Measurements from ENCODE around the gene CFAP92. TPM values are rescaled to one million over a fixed set of nuclear protein-coding genes. Genes with fewer than 3 reads are reported as not detected.

CFAP92 gene
- total and polyA plus RNA-seq, 8 donors, result 0.37 to 1.3 (median 0.46) TPM

DNA sequence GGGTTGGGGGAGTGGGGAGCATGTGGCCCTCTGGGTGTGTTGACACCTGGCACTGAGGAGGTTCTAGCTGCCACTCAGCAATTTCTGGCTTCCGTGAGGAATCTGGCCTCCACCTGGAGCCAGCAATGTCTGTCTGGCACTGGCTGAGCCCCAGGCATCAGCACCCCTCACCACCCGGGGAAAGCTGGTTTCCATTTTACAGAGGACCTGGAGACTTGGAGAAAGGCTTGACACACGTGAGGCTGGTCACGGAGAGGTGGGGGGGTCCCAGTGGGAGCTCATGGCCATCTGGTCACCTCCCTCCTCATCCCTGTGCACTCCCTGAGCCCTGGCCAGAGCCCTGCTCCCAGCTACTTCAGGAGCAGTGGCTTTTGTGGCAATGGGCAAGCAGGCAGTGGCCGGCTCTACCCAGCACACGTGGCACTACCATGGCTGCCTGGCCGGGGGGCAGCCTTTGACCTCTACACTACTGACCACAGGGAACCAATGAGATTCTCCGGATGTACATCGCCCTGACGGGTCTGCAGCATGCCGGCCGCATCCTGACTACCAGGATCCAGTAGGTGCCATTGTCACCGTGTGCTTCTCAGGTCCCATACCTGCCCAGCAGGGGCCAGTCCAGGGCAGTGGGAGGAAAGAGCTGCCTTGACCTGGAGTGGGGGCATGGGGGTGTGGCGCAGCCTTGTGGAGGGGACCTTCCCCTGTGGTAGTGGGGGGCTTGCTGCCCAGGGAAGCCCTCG lies 86.0 kb downstream of the CFAP92 start:
- Histone ChIP-seq H3K9me3 (no peaks in the 10 kb centered on the region), H3K27me3 (no peaks in the 10 kb centered on the region), H3K27ac (no peak overlapping the region), H3K4me3 (no peak overlapping the region), H3K36me3 (peaks cover under 1 to 68% (median 22%) of the 10 kb centered on the region in 3 donors), H3K4me1 (no peaks in the 10 kb centered on the region)
- intact Hi-C loops (cut with DNase I), result no loop called here
- FAIRE-seq, result no peak
- 92% methylated on average over 15 of the region's 15 CpGs for WGBS, 2 donors
- TF ChIP-seq, protein P1, sequence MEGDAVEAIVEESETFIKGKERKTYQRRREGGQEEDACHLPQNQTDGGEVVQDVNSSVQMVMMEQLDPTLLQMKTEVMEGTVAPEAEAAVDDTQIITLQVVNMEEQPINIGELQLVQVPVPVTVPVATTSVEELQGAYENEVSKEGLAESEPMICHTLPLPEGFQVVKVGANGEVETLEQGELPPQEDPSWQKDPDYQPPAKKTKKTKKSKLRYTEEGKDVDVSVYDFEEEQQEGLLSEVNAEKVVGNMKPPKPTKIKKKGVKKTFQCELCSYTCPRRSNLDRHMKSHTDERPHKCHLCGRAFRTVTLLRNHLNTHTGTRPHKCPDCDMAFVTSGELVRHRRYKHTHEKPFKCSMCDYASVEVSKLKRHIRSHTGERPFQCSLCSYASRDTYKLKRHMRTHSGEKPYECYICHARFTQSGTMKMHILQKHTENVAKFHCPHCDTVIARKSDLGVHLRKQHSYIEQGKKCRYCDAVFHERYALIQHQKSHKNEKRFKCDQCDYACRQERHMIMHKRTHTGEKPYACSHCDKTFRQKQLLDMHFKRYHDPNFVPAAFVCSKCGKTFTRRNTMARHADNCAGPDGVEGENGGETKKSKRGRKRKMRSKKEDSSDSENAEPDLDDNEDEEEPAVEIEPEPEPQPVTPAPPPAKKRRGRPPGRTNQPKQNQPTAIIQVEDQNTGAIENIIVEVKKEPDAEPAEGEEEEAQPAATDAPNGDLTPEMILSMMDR (IDR thresholded peaks at IDR 0.05), result no peak
- ATAC-seq, result no peak
- no peak for DNase-seq

GRCh38 chr3:128906804-128907525 lies 86.9 kb downstream of the CFAP92 start:
- H3K4me1 ChIP-seq, result no peaks in the 10 kb centered on the region
- FAIRE-seq (no peak), ATAC-seq (no peak), DNase-seq (no peak)
- H3K9me3 ChIP-seq, result no peaks in the 10 kb centered on the region
- no peak overlapping the region for H3K4me3 ChIP-seq
- TF ChIP-seq, protein P1 (IDR thresholded peaks at IDR 0.05), result no peak
- WGBS, 2 donors, result 76 to 85% methylated on average over 7 of the region's 7 CpGs
- H3K27me3 ChIP-seq, result no peaks in the 10 kb centered on the region
- peaks cover 5 to 68% (median 20%) of the 10 kb centered on the region in 3 donors for H3K36me3 ChIP-seq
- no peak overlapping the region for H3K27ac ChIP-seq
- intact Hi-C loops (cut with DNase I), result no loop called here

DNA sequence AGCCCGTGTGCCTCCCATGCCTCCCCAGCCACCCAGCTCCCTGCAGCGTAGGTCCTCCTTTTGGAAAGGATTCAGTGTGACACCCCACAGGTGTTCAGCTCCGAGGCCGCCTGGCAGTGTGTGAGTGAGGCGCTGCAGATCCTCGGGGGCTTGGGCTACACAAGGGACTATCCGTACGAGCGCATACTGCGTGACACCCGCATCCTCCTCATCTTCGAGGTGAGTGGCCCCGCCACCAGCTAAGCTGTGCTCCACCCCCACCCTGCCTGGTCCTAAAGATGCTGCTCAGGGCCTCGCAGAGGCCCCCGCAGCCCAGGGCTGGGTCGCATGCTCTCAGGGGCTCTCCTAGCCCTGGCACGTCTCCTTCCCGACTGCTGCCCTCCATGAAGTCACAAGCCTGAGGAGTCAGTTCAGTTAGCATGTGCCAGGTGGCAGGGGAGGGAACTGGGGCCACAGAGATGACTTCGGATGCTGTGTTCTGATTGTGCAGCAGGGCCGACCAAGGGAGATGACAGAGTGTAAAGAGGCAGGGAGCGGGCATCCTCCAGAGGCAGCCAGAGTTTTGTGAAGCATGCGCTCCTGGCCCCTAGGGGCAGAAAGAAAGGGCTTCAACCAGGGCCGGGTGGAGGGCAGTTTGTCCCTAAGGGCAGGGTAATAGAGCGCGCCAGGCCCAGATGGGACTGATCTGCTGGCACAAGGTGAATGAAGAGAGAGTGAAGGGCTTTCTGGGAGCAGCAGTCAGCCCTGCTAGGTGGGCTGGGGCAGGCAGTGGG lies 87.7 kb downstream of the CFAP92 start:
- Histone ChIP-seq H3K27ac (no peak overlapping the region), H3K4me1 (no peaks in the 10 kb centered on the region), H3K4me3 (no peak overlapping the region), H3K9me3 (no peaks in the 10 kb centered on the region), H3K36me3 (peaks cover 5 to 68% (median 23%) of the 10 kb centered on the region in 3 donors), H3K27me3 (no peaks in the 10 kb centered on the region)
- no peak for DNase-seq
- 89 to 91% methylated on average over 25 of the region's 25 CpGs for WGBS, 2 donors
- FAIRE-seq, result no peak
- intact Hi-C loops (cut with DNase I), result no loop called here
- TF ChIP-seq, protein P1 (IDR thresholded peaks at IDR 0.05), result no peak
- no peak for ATAC-seq

- Histone ChIP-seq H3K27ac (no peak overlapping the region), H3K4me1 (no peaks in the 10 kb centered on the region), H3K36me3 (peaks cover 5 to 72% (median 32%) of the 10 kb centered on the region in 3 donors), H3K9me3 (no peaks in the 10 kb centered on the region), H3K4me3 (no peak overlapping the region), H3K27me3 (no peaks in the 10 kb centered on the region)
- no peak for DNase-seq
- TF ChIP-seq, protein P1 (IDR thresholded peaks at IDR 0.05), result no peak
- FAIRE-seq, result no peak
- intact Hi-C loops (cut with DNase I), result no loop called here
- 91 to 98% methylated on average over 12 of the region's 12 CpGs for WGBS, 2 donors
- ATAC-seq, result no peak
Observed at GRCh38 chr3:128903501-128903900, 90.4 kb downstream of the CFAP92 start.

Data from pancreas (tissue), 10 donors.